ENCODE data around the gene TEX28.
"Not testable (repeated sequence)": the region's sequence is repeated elsewhere in the genome, so short reads cannot be mapped to it uniquely, and the experiment has no call there.

Gene TEX28

GRCh38 chrX:154247377-154248045 is 47.4 kb downstream of the TEX28 start:
- not testable (repeated sequence) for DNase-seq (ENCODE audit: low read depth, low spot score)

GRCh38 chrX:154239982-154240503 is 54.9 kb downstream of the TEX28 start:
- not testable (repeated sequence) for DNase-seq (ENCODE audit: low read depth, low spot score)

- not testable (repeated sequence) for DNase-seq (ENCODE audit: low read depth, low spot score)
These were observed 55.9 kb downstream of the TEX28 start for GRCh38 chrX:154238939-154239559.

DNA sequence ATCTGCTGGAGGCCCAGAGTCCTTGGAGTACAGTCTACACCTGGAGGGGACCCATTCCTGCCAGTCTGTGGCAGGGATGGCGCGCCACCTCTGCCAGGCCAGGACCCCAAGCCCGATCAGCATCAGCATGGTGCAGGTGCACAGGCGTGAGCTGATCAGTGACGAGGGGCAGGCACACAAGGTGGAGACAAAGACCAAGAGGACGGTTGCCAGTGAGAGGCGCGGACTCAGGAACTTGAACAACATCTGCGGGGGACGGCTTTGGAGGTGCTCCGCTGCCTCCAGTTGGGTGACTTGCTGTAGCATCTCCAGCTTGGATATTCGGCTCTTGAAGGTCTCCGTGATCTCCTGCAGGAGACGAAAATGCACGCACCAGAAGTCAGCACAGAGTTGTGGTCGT is 61.3 kb downstream of the TEX28 start:
- not testable (repeated sequence) for DNase-seq (ENCODE audit: low read depth, low spot score)

GRCh38 chrX:154231443-154231842 is 63.5 kb downstream of the TEX28 start:
- not testable (repeated sequence) for DNase-seq (ENCODE audit: low read depth, low spot score)

DNA sequence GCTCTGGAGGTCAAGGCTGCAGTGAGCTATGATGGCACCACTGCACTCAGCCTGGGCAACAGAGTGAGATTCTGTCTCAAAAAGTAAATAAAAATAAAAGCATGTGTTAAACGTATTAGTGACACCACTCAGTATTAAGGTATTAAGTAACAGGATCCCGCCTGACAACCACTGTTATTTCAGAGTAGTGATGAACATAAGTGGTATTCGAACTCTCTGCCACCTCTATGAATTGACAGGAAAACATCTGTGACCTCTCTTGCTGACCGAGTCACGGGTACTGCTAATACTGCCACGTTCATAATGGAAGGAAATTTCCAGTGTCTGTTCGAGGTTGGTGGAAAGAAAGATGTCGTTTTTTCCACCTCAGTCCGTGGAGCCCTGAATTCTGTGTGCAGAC is 68.2 kb downstream of the TEX28 start:
- DNase-seq (ENCODE audit: low read depth, low spot score): not testable (repeated sequence)

GRCh38 chrX:154225292-154225691 is 69.6 kb downstream of the TEX28 start:
- not testable (repeated sequence) for DNase-seq (ENCODE audit: low read depth, low spot score)
